H4 (cell line): ENCODE data around the gene C20orf202. TPM values are rescaled to one million over a fixed set of nuclear protein-coding genes. Genes with fewer than 3 reads are reported as not detected.

ENCODE experiments used
- DNase-seq: peaks from one replicate; pipeline ENCODE4 v3.0.0-alpha.2; 2015; ENCODE audit warnings: low spot score
- total RNA-seq: library from RNA; depleted of rRNA; stranded (reverse); fragments of >200 nt; shearing (Covaris generic); gene quantifications from 2 replicates; pipeline ENCODE4 v1.2.3, GENCODE V29; 2014

Gene C20orf202
- total RNA-seq, 1 experiment from 2014 or later: not detected

GRCh38 chr20:1184638-1185315 lies 18.5 kb upstream of the C20orf202 start, which contains the start of gene TMEM74B:
TMEM74B (minus strand) TSS chr20:1184981; CDS start chr20:1183801, 1,180 bp downstream.
- DNase-seq: no peak

DNA sequence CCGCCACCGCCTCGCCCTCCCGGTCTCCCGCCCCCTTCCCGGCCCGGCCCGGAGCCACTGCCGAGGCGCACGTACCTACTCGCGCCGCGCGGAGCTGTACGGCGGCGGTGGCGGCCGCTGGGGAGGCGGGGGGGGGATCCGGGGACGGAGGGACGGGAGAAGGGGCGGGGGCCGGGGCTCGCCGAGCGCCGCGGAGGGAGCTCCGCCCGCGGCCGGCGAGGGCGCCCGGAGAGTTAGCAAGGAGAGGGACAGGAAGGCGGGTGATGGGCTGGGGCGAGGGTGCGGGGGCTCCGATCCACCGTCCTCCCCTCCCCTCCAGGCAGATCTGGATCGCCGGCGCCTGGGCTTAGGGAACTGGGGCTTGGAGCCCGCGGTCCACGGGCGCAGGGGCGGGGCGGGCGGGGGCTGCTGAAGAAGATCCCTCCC lies 17.9 kb upstream of the C20orf202 start:
- DNase-seq: no peak

DNA sequence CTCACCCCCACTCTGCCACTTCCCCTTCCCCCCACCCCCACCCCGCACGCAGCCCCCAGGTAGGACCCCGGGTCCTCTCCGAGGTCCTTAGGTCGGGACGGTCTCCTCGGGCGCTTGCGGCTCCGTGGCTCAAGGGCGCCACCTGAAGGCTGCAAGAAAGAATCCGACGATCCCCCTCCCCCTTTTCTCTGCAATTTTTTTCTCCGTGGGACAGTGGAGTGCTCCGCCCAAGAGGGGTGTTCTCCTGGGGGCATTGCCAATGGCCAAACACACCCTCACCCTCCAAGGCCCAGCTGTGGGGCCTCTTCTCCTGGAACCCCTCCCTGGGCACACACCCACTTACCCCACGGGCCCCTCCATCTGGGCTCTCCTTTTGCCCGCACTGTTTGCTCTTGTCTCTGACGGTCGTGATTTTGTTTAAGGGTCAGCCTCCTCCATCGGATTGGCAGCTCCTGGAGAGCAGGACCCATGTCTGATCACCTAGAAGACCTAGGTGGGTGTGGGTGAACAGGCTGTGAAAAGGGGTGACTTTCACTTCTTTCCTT lies 17.4 kb upstream of the C20orf202 start:
- peak; percentile 47 for DNase-seq

DNA sequence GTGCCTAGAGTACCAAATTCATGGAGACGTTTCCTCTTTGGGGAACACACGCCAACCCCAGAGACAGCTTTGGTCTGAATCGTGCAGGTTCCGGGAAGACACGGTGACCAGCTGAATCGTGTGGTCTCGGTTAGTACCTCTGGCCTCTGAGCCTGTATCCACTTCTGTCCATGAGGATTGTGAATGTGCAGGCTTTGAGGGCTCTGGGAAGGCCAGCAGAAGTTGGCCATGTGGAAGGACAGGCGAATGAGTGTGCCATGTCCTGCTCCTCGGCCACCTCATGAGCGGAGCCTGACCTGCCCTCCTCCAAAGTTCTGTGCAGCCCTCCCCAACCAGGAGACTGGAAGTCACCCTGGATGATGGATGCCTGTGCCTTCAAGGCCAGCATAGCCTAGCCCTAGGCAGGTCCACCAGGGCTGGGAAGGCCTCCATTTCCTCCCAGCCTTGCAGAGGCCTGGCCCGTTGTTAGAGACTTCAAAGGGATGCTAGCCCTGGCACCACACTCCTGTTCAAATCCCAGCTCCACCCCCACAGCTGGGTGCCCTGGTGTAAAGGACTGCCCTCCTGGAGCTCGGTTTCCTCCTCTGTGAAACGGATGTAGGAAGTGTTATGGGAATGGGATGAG lies 16.8 kb upstream of the C20orf202 start:
- DNase-seq: no peak

- DNase-seq: no peak
Measured at GRCh38 chr20:1187605-1188171, 15.6 kb upstream of the C20orf202 start.

DNA sequence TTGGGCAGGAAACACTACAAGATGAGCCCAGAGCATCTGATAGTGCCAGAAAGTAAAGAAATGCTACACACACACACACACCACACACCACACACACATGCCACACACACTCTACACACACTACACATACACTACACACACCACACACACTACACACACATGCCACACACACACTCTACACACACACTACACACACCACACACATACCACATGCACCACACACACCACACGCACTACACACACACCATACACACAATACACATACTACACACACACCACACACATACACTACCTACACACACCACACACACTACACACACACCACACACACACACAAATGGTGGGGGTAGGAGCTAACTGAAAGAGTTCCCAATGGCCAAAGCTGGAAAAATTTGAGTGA lies 14.9 kb upstream of the C20orf202 start:
- no peak for DNase-seq

GRCh38 chr20:1189827-1190226 lies 13.4 kb upstream of the C20orf202 start:
- no peak for DNase-seq

DNA sequence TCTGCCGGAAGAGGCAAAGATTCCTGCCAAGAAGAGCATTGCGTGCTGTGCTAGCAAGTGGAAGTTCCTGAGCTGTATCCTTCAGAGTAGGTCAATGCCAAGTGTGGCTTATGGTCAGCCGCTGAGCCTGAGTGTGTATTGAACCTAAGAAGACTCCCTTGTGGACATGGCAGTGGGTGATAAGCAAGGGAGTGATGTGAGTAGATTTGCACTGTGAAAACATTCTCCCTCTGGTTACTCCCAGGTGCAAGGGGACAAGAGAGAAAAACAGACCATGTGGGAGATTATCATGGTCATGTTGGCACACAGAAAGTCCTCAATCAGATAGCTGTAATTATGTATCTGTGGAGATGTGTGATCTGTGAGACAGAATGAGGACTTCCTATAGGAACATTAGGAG lies 12.4 kb upstream of the C20orf202 start:
- no peak for DNase-seq

DNA sequence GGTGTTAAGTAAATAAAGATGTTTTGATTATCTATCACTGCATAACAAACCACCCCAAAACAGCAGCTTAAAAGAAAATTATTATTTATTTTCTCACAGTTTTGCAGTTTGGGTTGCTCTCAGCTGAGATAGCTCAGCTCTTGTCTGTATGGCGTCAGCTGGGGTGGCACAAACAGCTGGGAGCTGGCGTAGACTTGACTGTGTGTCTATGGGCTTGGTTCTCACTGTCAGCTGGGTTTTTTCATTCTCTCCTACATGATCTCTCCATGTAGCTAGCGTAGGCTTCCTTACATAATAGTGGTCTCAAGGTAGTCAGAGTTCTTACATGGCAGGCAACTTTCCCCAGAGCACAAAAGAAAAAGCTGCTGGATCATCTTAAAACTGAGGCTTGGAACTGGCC lies 12.0 kb upstream of the C20orf202 start:
- no peak for DNase-seq

DNA sequence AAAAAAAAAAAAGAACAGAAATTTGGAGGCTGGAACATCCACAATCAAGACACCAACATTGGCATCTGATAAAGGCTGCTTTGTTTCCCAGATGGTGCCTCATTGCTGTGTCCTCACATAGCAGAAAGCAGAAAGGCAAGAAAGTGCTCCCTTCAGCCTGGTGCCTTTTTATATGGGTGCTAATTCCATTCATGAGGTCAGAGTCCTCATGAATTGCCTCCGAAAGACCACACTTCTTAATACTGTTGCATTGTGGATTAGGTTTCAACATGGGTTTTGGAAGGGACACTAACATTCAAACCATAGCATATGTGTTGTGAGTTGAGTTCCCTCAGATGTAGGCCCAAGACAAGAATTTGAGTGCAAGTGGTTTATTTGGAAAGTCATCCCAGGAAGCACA lies 8.0 kb upstream of the C20orf202 start:
- DNase-seq: no peak

GRCh38 chr20:1196634-1197033 lies 6.6 kb upstream of the C20orf202 start:
- DNase-seq: no peak

GRCh38 chr20:1197801-1198200 lies 5.5 kb upstream of the C20orf202 start:
- no peak for DNase-seq

DNA sequence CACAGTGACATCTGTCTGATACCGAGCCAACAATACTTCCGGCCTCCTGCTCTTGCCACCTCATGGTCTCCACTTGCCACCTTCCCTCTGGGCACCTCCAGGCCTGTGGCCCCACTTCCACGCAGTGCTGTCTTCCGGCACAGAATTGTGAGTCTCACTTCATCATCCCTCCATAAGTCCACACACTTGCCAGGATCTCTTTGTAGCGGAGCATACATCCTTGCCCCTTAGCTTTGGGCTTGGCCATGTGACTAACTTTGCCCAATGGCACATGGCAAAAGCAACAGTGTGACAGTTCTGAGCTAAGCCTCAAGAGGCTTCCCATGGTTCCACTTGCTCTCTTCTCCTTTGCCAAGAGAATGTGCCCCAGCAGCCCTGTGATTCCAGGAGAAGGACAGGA lies 4.5 kb upstream of the C20orf202 start:
- no peak for DNase-seq

DNA sequence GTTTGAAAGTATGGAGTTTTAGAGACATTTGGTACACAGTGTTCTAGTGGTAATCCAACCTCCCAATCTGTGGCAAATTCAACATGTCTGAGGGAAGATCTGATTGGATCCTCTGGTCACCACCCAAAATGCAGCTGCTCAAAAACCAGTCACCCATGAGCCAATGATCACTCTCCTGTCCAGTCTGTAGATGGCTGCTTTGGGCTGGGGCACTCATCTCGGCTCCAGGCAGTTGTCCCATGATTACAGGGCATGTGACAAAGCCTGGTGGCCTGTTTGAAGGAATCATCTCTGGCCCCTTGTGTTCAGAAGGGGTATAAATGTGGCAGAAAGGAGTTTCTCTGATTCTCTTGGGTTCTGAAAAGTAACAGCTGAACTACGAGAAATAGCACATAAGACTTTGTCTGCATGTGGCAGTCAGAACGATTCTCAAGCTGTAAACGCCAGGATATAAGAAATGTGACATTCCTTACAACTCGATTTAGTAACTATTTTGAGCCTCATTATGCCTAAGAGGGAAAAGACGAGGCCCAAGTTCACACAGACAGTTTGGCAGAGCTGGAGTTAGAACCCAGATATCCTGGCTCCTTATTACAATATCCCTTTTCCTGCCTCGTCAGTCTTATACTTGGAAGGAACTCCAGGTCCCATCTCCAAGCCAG lies 3.9 kb upstream of the C20orf202 start:
- no peak for DNase-seq

DNA sequence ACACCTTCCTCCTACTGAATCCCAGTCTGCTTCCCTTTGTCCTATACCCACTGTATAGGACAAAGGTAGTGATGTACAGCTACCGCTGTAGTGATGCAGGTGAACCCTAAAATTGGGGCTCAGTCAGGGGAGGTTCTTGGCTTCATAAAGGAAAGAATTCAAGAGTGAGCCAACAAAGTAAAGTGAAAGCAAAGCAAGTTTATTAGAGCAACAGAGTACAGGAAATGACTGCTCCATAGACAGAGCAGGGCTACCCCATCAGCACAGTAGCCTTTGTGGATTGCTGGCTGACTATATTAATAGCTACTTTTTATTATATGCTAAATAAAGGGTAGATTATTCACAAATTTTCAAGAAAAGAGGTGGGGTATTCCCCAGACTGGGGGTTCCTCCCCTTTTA lies 3.3 kb upstream of the C20orf202 start:
- no peak for DNase-seq

GRCh38 chr20:1203630-1204029 lies 376 bp downstream of the C20orf202 start:
- DNase-seq: no peak

GRCh38 chr20:1204113-1204512 lies 859 bp downstream of the C20orf202 start:
- no peak for DNase-seq

DNA sequence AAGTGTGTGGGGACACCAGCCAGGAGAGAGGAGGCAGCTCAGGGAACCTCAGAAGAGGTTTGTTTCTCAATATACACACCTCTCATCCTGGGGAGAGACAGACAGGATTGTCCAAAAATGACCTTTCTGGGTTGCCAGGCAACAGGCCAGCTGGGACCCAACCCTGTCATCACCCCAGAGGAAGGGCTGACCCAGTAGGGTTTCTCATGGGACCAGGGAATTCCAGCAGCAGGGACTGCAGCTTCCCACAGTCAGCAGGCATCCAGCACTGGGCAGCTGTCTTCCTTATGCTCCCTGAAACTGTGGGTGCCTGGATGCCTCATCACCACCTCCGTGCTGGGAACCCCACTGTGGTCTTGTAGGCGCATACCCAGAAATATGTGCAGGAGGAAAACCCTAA lies 1.3 kb downstream of the C20orf202 start:
- no peak for DNase-seq

GRCh38 chr20:1205802-1206201 lies 2.5 kb downstream of the C20orf202 start:
- DNase-seq: no peak

GRCh38 chr20:1206366-1207148 lies 3.3 kb downstream of the C20orf202 start:
- DNase-seq: no peak

- no peak for DNase-seq
Measured at GRCh38 chr20:1207293-1207878, 4.1 kb downstream of the C20orf202 start.
